Gastroesophageal sphincter (tissue), 3 donors: ENCODE data around the gene TBKBP1.

Experiments
- CTCF ChIP-seq, 4 experiments: fragments of 200-600 bp in 2 of 4; fragments of 450-650 bp in 2 of 4; sonication (generic) in 1 of 4; IDR thresholded peaks; one replicate each; pipeline ENCODE4 v1.5.1; 2017 to 2019; ENCODE audit warnings: antibody characterized with exemption in 4 of 4, mild to moderate bottlenecking in 2 of 4, moderate library complexity in 2 of 4
- POLR2AphosphoS5 ChIP-seq: sonication (generic); formaldehyde crosslinking; IDR thresholded peaks from one replicate; pipeline ENCODE4 v1.6.1; 2017; ENCODE audit warnings: antibody characterized with exemption

- TF ChIP-seq CTCF (IDR thresholded peaks at IDR 0.05) = no peak
- TF ChIP-seq POLR2AphosphoS5 = no peak
Measured at GRCh38 chr17:47694581-47695428, 844 bp downstream of the TBKBP1 start.
